HG02623 (cell line): ENCODE results near the gene RGS3.

Source experiments
- ATAC-seq: cut with Tn5 transposase; IDR thresholded peaks from one replicate; pipeline ENCODE4 v1.9.1; 2021; ENCODE audit warnings: moderate library complexity; ENCODE audit not compliant: unreplicated experiment

Gene RGS3

DNA sequence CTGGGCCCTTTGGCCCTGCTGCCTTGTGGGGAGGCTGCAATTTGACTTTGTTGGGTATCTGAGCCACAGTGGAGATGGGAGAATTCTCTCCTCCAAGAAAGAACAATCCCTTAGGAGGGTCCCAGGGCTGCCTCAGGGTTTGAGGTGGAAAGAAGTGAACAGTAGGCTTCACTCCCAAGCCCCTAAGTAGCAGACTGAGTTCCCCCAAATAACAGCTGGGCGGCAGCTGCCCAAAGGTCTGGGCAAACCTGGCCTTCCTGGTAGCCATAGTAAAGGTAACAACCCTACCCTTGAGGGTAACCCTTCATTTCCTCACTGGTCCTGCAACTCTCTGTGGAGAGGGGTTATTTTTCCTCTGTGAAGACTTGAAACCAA is 746 bp downstream of the RGS3 start:
- ATAC-seq, result no peak

DNA sequence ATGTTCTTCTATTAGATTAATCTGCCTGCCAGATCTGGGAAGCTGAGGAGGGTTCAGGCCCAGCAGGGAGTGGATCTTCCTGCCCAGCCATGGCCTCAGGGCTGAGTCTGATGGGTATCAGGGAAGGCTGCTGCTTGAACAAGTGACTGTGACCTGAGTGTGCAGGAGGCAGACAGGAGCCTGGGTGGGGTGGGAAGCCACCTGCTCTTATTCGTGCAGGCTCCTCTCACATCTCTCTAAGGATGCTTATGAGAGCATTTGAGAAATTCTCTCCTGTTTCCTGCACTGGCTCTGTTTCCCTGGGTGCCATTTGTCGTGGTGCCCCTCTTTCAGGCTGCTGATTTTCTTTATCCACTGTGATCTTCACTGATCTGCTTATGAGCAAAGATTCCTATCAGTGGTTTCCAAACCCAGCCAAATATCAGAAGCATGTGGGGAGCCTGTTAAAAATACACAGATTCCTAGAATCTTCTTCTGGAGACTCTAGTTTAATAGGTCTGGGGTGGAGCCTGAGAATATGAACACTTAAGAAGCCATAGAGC is 2.1 kb downstream of the RGS3 start:
- ATAC-seq, result no peak

DNA sequence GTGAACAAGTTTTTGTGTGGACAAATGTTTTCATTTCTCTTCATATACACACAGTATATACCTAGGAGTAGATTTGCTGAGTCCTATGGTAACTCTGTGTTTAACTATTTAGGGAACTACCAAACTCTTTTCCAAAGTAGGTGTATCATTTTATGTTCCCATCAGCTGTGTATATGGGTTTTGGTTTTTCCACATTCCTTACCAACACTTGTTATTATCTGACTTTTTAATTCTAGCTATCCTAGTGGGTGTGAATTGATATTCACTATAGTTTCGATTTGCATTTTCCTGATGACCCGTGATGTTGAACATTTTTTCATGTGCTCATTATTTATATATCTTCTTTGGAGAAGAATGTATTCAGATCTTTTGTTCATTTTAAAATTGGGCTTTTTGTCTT is 3.7 kb downstream of the RGS3 start:
- no peak for ATAC-seq

DNA sequence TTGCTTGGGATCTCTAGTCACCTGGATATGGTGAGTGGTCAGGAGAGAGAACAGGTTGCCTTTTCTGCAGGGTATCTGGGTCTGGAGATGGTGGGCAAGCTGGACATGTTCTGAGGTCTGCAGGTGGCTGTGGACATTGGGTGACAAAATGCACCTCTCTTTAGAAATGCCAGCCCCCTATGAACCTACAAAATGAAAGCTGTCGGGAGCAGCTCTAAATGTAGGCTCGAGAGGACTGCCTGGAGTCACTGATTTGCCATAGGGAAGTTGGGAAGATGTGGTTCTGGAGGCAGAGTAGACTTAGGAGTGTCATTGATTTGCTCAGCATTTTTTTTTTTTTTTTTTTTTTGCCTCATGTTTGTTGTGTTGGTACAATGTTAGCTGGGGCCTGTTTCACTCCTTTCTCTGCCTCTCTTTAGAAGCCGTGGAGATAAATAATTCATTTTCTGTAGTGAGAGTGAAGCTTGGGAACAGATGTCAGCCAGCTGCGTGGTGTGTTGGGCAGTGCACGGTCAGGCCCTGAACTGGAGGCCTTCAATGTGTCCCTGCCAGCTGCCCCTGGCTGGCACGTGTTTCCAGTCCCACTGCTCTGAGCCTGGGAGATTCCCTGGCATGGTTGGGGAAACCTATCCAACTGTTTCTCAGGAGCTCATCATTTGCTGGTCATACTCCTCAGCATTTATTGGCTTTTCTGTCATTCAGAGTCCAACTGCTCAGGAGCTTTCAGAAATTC is 5.4 kb downstream of the RGS3 start:
- no peak for ATAC-seq

DNA sequence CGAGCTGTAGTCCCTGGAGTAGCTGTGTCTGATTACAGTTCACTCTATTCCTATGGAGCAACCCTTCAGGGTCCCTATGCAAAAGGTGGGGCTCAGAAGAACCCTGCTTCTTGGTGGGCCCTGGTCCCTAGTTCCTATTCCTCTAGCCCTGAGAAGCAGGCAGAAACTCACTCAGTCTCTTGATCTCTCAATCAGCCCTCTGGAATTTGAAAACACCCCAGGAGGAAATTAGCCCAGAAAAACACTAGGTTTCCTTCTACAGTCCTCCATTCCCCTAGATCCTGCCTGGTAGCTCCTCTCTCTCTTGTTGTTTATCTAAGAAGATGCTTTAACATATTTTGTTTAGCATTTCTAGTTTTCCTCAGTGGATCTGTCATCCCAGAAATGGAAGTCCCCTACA is 7.6 kb downstream of the RGS3 start:
- no peak for ATAC-seq

DNA sequence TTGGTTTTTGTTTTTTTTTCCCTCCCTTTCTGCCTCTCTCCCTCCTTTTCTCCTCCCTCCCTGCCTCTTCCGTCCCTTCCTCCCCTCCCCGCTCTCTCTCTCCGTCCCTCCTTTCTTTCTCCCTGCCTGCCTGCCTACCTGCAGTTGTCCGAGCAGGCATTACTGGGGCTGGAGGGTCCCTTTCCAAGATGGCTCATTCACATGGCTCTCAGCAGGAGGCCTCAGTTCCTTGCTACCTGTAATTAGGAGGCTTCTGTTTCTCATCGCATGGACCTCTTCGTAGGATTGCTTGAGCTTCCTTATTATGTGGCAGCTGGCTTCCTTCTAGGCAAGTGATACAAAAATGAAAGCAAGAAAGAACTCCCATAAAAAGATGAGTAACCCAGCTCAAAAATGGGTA is 8.0 kb downstream of the RGS3 start:
- no peak for ATAC-seq

DNA sequence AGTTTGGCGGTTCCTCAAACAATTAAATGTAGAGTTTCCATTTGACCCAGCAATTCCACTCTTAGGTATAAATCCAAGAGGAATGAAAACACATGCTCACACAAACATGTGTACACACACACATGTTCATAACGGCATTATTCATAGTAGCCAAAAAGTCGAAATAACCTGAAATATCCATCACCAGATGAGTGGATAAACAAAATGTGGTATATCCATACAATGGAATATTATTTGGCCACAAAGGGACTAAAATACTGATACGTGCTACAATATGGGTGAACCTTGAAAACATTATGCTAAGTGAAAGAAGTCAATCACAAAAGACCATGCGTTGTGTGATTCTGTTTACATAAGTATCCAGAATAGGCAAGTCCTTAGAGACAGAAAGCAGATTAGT is 8.7 kb downstream of the RGS3 start:
- no peak for ATAC-seq

DNA sequence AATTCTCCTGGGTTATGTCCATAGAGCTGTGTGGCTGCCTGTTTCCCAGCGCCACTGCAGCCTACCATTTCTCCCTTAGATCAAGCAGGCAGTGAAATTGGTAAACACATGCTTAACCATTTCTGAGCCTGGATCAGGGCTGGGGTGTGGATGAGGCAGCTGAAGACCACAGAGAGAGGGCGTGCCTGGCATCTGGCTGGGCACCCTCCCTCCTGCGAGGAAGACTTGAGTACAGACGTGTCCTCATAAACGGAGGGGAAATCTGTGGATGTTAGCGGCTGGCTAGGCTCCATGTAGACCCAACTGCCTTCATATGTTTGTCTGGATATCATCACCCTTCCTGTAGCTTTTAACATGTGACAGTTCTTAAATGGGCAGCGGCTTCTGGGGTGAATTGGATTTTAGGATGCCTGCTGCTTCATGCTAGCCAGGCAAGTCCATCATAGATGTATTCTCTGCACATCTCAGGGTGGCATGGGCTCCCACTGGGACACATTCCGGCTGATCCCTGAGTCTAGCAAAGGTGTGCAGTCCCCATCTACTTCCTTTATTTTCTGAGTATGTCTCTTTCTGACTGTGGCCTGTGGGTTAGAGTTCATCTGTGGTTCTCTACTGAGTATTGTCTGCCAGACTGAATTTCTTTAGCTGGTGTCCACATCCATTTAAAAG is 11.0 kb downstream of the RGS3 start:
- no peak for ATAC-seq

DNA sequence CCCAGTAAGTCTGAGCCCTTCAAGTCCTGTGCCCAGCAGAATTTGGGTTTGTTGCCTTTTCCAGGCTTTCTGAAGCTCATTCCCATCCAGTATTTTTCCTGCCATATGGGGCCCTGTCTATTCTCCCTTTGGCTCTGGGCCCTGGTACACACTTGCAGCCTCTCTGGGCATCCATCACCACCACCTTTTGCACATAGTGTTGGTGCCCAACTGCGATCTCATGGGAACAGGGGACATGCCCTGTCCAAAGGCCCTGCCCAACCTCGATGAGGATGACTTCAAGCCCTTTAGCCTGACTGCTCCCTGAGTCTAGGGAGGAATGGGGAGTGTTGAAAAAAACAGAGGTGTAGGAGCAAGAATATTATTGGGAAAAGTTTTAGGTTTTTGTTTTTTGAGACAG is 11.5 kb downstream of the RGS3 start:
- no peak for ATAC-seq

DNA sequence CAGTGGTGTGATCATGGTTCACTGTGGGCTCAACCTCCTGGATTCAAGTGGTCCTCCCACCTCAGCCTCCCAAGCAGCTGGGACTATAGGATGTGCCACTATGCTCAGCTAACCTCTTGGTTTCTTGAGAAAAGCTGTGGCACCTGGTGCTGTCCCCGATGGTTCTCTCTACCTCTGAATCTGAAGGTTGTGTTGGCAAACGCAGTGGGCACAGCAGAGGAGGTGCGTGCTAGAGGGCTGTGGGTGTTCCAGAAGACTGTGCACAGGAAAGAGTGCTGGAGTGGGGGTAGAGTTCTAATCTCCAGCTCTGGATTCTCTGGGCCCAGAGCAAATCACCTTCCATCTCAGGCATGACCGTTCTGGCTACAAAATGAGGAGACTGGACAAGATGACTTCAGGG is 12.5 kb downstream of the RGS3 start:
- ATAC-seq, result no peak

DNA sequence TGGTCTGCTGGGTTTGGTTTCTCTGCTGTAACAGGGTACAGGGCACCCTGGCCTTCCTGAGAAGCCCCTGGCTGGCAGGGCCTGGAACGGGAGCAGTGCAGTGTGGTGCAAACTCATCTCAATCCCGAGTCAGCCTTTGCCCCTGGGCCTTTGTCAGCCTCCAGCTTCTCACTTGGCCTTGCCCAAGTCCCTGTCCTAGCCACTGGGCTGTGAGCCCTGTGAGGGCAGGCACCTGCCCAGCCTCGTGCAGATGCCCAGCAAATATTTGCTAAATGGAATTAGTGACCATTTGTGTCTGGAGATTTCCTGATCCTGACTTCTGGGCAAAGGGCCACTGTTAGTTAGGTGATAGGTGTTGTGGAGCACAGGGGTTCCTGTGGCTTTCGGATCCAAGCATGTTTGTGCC is 13.0 kb downstream of the RGS3 start:
- no peak for ATAC-seq

DNA sequence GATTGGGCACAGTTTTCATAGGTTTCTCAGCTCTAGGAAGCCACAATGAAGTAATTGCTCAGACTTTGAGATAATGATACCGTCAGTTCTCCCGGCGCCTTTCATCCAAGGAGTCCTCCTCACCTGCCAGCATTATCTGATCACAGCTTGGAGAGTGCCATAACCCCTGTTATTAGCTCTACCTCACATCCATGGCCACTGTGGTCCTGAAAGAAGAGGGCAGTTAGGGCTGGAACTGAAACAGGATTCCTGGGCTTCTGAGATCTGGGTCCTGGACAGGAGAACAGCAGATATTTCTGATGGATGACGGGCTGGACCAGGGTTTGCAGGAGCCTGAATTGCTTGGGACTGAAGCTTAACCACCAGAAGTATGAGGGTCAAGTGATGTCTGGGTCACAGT is 13.5 kb downstream of the RGS3 start:
- no peak for ATAC-seq

DNA sequence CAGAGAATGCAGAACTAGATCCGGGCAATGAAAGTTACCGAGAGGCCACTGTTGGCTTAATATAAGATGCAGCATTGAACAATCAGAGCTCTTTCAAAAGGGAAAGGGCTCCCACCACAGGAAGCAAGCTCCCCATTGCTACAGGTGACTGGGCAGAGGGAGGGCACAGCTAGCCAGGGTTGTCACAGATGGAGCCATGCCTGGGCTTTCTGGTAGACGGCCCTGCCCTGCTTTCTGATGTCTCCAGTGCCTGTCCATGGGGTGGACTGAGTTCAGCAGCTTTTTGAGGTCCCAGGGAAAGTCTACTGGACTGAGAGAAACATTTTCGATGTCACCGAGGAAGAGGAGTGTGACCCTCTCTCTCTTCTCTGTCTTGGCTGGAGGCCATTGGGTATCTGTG is 14.1 kb downstream of the RGS3 start:
- no peak for ATAC-seq

DNA sequence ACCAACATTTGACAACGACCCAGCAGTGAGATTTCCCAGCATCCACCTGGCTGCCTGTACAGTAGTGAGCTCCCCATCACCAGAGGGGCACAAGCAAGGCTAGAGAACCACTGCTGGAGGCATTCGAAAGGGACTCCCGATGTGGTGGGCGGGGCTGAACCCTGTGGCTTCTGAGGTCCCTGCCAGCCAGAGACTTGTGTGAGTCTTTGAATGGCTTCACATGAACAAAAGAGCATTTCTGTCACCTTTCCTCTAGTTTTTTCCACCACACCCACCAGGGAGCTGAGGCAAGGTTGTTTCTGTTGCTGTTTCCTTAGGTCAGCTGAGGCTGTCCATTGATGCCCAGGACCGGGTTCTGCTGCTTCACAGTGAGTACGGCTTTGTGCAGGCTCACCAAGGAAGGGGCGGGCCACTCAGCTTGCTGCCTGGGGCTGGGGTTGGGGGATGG is 15.7 kb downstream of the RGS3 start:
- no peak for ATAC-seq

DNA sequence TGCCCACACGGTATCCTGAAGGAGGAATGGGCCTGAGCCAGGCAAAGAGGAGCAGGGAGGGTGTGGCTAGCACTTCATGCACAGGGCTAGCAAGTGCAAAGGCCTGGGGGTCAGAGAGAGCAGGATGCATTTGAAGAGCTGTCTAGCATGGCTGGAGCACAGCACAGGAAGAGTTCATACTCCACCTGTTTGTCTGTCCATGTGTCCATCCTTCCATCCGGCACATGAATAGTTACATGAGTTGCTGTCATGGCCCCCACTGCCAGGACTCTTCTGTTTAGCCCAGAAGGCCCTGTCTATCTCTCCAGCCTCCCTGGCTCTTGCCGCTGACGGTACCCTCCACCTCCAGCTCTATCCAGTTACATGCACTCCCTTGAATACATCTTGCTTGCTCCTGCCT is 17.1 kb downstream of the RGS3 start:
- ATAC-seq, result no peak

DNA sequence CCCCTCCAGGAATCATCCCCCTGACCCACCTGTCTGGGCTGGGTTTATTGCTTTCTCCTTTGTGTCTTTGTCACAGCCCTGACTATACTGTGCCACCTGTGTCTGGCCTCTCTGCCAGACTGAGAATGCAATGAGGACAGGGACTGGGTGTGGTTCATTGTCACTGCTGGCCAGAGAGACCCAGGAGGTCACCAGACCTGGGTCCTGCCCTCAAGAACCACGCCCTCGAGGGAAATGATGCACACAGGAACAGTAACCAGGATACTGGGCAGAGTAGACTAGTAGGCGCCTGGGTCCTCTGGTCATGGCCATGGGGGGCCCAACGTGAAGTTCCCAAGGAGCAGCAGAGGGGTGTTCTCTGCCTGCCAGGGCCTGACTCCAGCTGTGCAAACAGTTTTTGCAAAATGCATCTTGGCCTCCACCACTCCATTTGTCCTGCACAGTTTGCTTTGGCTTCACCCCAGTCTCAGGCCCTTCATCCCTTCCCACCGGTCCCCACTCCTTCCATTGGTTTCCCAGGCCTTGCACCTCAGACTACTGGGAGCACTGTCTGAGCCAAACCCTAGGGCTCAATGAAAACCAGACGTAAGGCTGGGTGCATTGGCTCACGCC is 17.8 kb downstream of the RGS3 start:
- ATAC-seq, result no peak

DNA sequence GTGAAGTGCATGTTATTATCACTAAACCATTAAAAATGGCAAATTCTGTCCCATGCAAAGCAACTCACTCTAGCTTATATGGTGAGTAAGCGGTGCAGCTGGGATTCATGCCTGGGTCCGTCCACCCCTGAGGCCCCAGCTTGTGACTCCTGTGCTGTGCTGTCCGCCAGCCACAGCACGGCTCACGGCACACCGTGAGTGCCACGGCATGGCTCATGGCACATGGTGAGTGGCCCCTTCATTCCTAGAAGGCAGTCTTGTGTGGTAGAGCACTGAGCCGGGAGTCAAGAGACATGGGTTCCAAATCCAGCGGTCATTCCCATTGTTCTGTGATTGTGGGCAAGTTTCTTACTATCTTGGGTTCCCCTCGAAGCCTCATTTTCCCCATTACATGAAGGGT is 18.8 kb downstream of the RGS3 start:
- ATAC-seq, result no peak

DNA sequence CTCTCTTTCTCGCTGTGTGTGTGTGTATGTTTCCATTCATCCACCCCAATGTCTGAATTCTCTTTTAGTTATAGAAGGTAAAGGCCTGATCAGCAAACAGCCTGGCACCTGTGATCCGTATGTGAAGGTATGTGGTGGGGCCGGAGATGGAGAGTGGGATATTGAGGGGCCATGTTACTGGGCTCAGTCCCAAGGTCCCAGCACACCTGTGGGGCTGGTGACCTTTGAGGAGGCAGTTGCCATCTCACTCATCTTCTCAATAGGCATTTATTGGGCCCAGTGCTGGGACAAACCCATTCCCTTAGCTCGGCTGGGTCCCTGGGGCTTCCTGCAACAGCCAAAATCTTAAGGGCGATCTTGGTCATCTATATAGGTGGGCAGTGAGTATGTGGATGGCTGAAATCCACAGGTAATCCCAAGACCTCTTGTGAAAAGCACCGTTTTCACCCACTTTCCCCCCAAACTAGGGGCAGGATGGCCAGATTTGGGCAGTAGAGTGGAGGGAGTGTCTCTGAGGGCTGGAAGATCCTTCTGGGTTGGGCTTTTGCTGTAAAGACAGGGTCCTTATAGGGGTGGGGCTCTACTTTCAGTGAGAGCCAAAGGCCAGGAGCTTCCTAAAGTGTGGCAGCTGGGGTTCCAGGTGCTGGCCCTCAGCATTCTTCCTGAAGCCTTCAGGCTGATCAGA is 19.6 kb downstream of the RGS3 start:
- no peak for ATAC-seq

DNA sequence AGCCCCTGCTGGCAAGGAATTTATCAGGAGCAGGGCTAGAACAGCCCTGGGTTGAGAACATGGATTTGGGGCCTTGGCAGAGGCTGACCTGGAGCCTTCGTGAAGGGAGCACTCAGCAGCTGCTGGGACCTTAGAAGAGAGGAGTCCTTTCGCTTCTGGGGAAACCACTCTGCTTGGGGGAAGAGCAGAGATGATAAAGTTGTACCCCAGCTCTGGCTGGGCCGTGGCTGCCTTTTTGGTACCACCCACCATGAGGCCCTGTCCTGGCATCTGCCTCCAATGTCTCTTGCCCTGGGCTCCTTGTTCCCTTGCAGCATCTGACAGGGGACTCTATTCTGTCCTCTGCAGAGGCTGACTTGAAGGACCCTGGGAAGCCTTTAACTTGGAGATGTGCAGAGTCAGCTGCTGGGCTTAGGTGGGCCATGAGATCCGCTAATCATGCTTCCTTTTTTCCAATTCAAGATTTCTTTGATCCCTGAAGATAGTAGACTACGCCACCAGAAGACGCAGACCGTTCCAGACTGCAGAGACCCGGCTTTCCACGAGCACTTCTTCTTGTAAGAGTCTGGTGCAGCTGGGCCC is 20.2 kb downstream of the RGS3 start:
- no peak for ATAC-seq

DNA sequence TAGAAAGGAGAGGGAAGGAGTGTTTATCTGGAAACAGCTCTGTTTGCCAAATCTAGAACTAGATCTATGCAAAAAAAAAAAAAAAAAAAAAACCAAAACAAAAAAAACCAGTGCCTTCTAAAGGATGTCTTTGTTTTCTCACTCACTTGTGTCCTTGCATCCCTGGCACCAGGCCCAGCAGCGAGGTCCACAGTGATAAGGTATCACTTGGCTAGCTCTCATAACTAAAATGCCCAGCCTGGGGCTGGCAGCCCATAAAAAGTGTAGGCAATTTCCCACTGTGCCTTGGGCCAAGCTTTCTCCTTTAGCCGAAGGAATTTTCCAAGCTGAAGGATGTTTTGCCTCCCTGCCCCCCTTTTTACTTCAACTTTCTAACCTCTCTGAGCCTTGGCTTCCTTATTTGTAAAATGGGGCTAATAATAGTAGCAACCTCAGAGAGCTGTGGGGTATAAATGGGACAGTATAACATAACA is 20.8 kb downstream of the RGS3 start:
- ATAC-seq, result no peak

DNA sequence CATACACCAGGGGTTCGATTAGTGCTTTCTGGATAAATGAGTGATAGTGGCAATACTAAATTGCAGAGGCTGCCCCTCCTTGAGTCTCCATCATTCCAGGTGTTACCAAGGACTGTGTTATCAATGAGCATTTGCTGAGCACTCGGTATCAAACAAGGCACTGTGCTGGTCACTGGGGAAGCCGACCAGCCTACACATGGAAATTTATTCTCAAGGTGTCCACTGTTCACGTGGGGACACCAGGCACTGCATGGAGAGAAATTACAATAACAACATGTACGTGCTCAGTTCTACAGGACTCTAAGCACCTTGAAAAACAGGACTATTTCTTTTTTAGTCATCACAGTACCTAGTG is 22.2 kb downstream of the RGS3 start:
- no peak for ATAC-seq
